Activated CD4-positive, alpha-beta T cell treated with anti-CD3 and anti-CD28 coated beads for 4 hours (primary cell): ENCODE data around the gene PIGL.
"Not testable (repeated sequence)": the region's sequence is repeated elsewhere in the genome, so short reads cannot be mapped to it uniquely, and the experiment has no call there.

Source experiments
- DNase-seq, 2 donors: peaks; one replicate each; pipeline ENCODE4 v3.0.0-alpha.2; 2020

The PIGL gene

DNA sequence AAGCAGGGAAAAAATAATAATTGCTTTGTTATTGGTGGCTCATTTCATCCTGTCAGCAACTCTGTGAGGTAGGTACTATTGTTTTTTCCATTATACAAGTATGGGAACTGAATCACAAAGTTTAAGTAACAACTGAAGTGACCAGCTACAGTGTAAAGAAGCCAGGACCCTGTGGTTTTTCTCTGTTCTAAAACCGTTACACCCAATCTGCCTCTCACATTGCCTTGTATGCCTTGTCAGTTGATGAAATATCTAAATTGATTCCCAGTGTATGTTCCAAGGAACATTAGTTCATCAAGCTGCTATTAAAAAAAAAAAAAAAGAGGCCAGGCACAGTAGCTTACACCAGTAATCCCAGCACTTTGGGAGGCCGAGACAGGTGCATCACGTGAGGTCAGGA is 5.4 kb downstream of the PIGL start:
- DNase-seq, result no peak

DNA sequence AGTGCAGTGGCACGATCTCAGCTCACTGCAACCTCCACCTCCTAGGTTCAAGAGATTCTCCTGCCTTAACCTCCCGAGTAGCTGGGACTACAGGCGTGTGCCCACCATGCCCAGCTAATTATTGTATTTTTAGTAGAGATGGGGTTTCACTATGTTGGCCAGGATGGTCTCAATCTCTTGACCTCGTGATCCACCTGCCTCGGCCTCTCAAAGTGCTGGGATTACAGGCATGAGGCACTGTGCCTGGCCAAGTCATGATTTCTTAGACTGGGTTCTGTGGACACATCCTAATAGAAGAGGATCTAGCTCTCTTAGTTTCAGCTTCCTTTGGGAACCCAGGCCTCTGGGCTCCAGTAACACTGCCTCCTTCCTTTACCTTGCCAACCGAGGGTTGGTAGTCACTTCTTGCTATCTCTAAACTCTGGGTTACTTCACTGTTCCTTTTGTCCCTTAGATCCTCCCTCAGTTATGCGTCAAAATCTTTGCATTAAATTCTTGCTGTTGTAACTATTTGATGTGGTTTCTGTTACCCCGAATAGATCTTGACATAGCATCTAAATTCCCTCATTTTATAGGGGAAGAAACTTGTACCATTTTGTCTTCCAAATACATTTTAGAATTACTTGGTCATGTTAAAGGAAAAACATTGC is 13.0 kb downstream of the PIGL start:
- not testable (repeated sequence) for DNase-seq

DNA sequence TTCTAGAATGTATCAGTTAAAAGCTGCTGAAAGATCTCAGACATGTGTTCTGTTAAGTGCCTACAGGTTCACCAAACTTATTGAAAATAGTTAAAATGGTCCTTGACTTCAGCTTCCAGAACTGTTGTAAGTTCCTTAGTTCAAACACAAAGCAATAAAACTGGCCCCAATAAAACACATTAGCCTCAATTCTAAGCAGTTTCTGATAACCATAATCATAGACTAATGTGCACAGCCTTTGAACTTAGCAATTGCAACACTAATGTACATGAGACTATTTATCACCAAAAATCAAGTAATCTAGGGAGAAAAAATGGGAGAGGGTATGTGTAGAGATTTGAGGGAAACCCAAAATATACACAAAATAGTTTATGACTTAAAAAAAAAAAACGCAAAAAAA is 15.4 kb downstream of the PIGL start:
- DNase-seq, result no peak

DNA sequence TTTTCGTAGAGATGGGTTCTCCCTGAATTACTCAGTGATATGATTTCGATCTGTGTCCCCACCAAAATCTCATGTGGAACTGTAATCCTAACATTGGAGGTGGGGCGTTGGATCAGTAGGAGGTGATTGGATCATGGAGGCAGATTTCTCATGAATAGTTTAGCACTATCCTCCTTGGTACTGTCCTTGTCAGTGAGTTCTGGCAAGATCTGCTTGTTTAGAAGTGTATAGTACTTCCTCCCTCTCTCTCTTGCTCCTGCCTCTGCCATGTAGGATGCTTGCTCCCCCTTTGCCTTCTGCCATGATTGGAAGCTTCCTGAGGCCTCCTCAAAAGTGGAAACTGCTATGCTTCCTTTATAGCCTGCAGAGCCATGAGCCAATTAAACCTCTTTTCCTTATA is 22.9 kb downstream of the PIGL start:
- DNase-seq, result no peak

DNA sequence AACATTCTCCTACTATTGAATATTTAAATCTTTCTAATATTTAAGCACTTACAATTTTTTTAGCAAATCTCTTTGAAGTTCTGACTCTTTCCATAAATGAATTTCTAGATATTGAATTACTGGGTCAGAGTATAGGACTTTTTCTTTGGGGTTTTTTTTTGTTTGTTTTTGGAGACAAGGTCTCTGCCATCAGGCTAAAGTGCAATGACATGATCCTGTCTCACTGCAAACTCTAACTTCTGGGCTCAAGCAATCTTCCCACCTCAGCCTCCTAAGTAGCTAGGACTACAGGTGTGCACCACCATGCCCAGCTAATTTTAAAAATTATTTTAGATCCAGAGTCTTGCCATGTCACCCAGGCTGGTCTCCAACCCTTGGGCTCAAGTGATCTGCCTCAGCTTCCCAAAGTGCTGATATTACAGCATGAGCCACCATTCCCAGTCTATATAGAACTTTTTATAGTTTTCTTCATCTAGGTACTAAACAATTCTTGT is 24.9 kb downstream of the PIGL start:
- no peak for DNase-seq

DNA sequence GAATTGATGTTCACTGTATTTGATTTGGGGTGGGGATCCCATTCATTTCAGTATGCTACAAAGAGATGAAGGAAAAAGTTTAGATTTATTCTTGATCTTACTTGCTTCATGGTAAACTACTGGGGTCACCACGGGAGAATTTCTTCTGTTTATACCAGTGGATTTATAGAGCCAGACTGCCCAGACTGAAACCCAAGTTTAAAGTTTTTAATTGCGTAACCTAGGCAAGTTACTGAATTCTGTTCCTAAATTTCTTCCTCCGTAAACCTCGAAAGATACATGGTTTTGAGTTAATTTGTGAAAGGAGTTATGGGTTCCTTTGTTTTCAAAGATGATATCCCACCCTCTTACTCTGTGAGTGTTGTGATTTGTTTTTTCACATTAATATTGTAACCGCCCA is 26.4 kb downstream of the PIGL start:
- DNase-seq, result no peak

DNA sequence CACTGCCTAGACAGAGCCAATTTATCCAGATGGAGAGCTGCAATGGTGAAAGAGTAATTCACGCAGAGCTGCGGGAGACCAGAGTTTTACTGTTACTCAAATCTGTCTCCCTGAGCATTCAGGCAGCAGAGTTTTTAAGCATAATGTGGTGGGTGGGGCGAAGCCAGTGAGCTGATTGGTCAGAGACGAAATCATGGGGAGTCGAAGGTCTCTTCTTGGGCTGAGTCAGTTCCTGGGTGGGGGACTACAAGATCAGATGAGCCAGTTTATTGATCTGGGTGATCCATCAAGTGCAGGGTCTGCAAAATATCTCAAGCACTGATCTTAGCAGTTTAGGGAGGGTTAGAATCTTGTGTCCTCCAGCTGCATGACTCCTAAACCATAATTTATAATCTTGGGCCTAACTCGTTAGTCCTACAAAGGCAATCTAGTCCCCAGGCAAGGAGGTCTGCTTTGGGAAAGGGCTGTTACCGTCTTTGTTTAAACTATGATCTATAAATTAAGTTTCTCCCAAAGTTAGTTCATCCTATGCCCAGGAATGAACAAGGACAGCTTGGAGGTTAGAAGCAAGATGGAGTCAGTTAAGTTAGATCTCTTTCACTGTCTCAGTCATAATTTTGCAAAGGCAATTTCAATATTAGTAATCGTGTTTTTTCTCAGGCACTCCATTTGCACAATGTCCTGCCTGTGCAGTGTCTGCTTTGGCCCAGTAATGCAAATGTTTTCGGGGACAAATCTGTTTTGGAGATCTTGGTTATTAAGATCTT is 27.0 kb downstream of the PIGL start:
- DNase-seq, result no peak

DNA sequence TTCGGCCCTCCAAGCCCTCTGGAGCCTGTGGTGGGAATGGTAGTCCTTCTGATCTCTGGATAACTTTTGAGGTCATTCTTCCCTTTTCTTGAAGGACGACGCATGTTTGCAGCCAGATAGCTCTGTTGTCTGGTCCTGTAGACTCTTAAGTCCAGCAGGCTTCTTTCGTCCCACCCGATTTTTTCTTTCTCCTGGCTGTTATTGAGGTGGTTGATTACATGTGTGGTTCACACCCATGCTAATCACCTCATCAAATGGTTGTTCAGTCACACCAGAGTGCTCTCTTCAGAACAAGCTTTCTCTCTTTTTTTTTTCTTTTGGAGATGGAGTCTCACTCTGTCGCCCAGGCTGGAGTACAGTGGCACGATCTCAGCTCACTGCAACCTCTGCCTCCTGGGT is 30.6 kb downstream of the PIGL start:
- no peak for DNase-seq

DNA sequence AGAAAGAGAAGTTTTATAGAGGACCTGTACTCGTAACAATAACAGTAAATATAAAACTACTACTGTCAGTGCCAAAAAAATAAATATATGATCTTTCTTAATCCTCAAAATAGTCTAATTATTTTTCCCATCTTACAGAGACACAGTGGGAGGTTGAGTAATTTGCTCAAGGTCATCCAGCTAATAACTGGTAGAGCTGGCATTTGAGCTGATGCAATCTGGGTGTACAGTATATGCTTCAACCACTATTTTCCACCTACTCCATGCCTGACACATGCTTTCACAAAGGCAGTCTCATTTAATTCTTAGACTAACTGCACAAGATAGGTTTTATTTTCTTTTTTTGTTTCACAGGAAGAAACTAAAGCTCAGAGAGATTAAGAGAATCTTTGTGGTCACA is 33.6 kb downstream of the PIGL start:
- DNase-seq, result no peak

DNA sequence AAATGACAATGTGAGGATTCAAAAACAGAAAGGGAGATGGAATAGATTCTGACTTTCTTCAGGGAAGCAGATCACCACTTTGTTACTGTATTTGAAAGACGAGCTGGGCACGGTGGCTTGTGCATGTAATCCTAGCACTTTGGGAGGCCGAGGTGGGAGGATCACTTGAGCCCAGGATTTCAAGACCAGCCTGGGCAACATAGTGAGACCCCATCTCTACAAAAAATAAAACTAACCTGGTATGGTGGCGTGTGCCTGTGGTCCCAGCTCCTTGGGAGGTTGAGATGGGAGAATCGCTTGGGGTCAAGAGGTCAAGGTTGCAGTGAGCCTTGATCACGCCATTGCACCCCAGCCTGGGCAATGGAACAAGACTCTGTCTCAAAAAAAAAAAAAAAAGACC is 34.0 kb downstream of the PIGL start:
- no peak for DNase-seq

DNA sequence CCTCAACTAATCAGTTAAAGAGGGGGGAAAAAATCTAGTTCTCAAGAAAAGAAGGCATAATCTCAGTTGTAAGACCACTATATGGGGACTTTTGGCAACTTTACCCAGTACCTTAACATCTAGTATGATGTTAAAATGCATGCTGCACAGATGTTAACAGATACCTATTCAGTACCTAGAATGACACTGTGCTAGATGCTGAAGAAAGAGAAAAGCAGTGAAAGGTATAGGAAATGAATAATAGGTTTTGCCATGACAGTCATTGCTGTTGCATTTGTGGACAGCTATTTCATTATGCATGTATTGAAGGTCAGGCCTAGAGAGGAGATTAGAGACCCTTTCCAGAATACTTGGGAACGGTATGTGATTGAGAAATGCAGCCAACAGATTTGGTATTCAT is 34.5 kb downstream of the PIGL start:
- DNase-seq, result no peak

DNA sequence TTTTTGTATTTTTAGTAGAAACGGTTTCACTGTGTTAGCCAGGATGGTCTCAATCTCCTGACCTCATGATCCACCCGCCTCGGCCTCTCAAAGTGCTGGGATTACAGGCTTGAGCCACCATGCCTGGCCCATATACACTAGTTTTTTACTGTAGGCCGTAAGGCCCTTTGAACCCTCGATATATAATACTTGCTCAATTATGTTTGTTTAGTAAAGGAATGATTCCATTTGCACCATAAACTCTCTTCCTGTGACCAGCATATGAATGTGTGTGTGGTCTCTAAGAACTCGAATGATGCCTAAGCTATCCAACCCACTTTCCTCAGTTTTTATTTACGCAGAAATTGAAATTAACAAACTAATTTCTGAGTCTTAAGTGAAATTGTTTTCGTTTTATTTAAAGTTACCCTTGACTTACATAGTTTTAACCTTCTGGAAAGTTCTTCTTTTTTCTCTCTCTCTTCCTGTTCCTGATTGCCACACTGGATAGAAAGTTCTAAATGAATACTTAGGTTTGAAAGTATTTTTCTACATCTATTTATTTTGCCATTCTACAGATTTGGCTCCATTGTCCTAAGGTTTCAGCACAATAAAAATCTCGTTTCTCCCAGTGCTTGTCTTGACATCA is 37.9 kb downstream of the PIGL start:
- DNase-seq, result no peak

DNA sequence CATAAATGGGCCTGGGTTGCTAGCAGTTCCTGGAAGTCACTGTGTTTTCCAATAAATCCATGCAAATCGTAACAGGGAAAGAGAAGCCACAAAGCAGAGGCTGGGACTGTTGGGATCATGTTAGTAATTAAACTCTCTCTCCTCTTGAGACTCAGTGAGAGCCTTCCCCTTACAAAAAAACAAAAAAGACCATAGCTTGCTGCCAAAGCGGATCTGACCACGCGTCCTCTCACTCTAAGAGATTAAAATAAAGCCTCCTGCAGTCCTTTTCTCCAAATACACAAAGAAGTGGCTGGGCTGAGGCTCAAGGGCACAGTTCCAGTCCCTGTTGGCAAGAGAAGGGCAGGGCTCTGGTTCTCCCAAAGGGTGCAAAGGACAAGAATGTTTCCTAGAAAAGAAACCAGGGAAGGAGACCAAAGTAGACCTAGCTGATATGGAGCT is 38.5 kb downstream of the PIGL start:
- DNase-seq, result no peak

DNA sequence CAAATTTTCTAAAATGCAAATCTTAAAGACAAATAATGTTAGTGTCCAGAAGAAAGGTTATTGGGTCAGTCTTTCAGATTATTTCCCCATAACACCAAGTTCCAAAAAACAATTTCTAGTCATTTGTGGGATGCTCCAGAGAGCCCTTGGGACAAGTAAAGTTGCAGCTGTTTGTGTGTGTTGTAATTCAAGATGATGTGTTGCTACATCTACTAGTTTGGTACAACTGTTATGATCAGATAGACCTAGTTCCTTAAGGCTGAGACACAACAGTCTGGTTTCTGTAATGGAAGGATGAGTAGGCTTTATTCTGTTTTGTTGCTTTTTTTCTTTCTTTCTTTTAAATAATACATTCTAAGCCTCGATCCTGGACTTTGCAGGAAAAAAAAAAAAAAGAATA is 41.9 kb downstream of the PIGL start:
- no peak for DNase-seq

DNA sequence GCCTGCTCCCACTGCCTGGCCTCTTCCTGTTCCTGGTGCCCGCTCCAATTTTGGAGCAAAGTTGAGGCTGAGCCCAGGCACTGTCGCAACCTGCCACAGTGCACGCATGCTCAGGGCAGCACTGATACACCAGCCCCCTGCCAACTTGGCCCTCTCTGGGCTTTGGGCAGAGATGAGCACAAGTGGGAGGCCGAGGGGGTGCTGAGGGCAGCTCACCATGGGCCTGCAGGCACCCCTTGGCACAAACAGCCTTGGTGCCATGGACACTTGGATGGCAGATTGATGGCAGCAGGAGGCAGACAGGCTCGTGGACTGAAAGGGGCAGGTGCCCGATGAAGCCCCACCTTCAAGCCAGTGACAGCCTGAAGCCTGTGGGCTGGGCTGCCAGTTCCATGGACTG is 42.9 kb downstream of the PIGL start:
- no peak for DNase-seq

DNA sequence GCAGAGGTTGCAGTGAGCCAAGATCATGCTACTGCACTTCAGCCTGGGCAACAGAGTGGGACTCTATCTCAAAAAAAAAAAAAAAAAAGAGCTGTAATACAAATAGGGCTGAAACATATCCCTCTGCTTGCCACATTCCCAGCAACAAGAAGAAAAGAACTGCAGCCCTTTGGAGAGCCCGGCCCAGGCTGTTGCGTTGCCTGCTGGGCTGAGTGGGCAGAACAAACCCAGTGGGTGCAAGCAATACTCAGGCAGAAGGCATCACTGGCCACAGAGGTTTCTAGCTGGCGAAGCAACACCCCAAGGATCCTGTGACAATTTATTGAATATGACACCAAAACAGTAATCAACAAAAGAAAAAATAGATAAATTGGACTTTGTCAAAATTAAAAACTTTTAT is 44.0 kb downstream of the PIGL start:
- DNase-seq, result no peak

DNA sequence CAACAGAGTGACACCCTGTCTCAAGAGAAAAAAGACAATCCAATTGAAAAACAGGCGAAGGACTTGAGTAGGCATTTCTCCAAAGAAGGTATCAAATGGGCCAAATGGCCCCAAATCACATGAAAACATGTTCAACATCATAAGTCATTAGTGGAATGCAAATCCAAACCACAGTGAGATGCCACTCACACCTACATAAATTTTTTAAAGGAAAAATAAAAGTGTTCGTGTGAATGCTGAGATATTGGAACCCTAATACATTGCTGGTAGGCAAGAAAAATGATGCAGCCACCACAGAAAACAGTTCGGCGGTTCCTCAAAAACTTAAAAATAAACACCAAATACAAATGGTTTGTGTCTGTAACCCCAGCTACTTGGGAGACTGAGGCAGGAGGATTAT is 45.2 kb downstream of the PIGL start:
- DNase-seq, result no peak

DNA sequence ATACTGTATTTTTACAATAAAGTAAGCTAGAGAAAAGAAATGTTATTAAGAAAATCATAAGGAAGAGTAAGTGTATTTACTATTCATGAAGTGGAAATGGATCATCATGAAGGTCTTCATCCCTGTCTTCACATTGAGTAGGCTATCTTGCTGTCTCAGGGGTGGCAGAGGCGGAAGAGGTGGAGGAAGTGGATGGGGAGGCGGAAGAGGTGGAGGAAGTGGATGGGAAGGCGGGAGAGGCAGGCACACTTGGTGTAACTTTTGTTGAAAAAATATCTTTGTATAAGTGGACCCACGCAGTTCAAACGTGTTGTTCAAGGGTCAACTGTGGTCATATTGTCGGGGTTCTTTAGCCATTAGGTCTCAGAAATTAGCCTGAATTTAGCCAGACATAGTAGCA is 50.2 kb downstream of the PIGL start:
- no peak for DNase-seq

DNA sequence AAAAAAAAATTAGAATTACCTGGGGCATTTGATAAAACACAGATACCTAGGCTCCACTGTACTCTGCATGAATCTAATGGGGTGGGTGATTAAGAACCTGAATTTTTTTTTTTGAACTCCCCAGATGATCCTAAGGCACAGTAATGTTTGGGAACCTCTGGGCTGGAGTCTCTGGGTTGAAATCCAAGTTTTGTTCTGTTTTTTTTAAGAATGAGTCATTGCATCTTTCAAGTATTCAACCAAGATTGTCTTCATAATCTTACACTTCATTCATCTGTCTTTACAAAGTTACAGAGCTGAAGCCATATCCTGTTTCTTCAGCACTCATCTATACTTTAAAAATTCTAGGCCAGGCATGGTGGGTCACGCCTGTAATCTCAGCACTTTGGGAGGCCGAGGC is 52.6 kb downstream of the PIGL start:
- DNase-seq, result no peak

DNA sequence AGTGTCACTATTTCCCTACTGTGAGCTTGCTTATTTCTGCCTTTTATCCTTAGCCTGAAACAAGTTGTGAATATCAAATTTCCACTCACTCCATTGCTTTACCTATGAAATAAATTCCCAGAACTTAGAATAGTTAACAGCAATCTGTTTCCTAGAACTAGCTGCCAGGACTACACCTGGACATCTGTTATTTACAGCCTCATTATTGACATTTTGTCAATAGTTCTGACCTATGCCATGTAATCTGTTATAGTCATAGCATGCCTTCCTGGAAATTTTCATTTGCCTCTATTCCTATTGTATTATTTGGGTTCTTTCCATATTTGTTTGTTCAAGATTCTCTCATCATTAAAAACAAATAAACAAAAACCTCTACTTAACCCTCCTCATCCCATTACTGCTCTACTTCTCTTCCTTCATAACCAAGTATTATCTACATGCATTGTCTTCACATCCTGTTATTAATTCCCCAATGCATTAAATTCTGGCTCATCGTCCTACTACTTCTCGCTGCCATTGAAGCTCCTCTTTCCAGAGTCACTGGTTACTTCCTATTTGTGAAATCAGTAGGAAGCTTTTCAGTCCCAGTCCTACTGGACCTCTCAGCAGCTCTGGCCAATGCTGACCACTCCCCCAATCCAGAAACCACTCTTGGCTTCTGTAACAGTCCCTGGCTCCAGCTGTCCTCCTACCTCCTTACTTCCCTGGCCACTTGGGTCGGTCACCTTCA is 55.3 kb downstream of the PIGL start:
- DNase-seq, result no peak

DNA sequence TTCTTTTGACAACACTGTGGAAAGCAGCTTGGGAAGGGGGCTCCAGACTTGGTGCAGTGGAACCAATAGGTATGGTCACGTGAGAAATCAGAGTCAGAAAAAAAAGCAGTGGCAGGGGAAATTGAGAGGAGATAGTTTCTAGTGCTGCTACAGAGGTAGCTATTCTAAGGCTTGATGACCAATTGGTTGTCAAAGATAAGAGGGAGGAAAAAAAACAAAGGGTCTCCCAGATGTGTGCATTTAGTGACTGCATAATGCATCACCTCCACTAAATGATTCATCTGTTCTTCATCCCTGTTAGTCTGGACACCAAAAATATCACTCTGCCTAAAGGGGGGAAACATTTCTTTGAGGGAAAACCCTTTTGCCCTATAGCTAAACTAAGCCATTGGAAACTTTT is 56.5 kb downstream of the PIGL start:
- DNase-seq, result no peak

DNA sequence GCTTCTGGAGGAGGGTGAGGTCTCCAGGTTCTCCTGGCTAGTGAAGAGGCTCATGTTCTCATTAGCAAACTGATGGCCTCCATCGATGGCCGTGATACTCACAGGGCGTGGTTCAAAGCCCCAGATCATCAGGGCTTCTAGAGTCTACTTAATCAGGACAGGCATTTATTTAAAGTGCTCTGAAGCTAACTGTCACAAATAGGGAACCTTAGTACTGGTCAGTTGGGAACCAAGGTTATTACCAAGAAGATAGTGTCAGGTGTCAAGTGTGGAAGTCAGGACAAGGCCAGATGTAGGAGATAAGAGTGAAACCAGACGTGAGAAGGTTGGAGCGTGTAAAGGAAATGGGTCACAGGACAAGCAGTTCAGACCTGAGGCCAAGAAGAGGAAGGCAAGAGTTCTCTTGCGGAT is 56.9 kb downstream of the PIGL start:
- no peak for DNase-seq

DNA sequence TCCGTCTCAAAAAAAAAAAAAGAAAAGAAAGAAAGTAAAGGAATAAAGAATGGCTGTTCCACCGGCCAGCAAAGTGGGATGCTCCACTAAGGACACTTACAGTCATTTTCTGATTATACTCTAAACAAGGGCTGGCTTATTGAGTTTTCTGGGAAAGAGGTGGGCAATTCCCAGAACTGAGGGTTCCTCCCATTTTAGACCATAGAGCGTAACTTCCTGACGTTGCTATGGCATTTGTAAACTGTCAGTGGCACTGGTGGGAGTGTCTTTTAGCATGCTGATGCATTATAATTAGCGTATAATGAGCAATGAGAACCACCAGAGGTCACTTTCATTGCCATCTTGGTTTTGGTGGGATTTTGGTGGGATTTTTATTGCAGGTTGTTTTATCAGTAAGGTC is 58.0 kb downstream of the PIGL start:
- no peak for DNase-seq

DNA sequence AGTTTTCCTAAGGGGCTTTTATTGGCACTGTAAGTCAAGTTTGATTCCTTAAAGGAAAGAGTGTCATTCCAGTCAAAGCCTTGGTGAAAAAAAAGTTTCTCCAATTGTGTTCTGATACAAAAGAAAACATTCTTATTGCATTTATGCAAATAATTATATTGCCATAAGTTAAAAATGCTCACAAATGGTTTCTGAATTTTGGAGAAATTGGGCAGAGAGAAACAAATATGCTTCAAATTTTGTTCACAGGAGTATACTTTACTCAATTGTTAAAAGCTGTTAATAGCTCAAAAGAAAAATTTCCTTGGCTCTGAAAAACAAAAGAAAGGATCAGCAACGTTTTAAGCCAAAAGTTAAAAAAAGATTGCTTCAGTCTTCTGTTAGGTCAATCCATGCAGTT is 60.2 kb downstream of the PIGL start:
- DNase-seq, result no peak
